GM18505 (cell line): Measurements from ENCODE around the gene CKM.

Experiments used
- ATAC-seq: cut with Tn5 transposase; IDR thresholded peaks from one replicate; pipeline ENCODE4 v1.9.1; 2021; ENCODE audit not compliant: unreplicated experiment
- POLR2A ChIP-seq: IDR thresholded peaks from 4 replicates; pipeline ENCODE4 v1.6.1; 2011; ENCODE audit warnings: borderline replicate concordance; ENCODE audit not compliant: insufficient read depth, insufficient read length; ENCODE audit errors: extremely low read depth

The CKM gene

GRCh38 chr19:45302416-45302815 lies 20.3 kb downstream of the CKM start:
- no peak for ATAC-seq
- no peak for TF ChIP-seq POLR2A

GRCh38 chr19:45299719-45300118 lies 23.0 kb downstream of the CKM start:
- no peak for TF ChIP-seq POLR2A
- ATAC-seq, result no peak

GRCh38 chr19:45298264-45298663 lies 24.4 kb downstream of the CKM start:
- ATAC-seq, result no peak
- TF ChIP-seq POLR2A, result no peak

GRCh38 chr19:45297674-45298073 lies 25.0 kb downstream of the CKM start:
- TF ChIP-seq POLR2A, result no peak
- no peak for ATAC-seq

- ATAC-seq, result no peak
- no peak for TF ChIP-seq POLR2A
Measured at GRCh38 chr19:45296355-45296754, 26.3 kb downstream of the CKM start.

GRCh38 chr19:45295873-45296272 lies 26.8 kb downstream of the CKM start:
- no peak for ATAC-seq
- no peak for TF ChIP-seq POLR2A

GRCh38 chr19:45294291-45295029 lies 28.2 kb downstream of the CKM start:
- no peak for ATAC-seq
- no peak for TF ChIP-seq POLR2A

GRCh38 chr19:45293682-45294081 lies 29.0 kb downstream of the CKM start:
- no peak for TF ChIP-seq POLR2A
- no peak for ATAC-seq

- TF ChIP-seq POLR2A, result no peak
- no peak for ATAC-seq
Measured at GRCh38 chr19:45291834-45292233, 30.8 kb downstream of the CKM start.

- TF ChIP-seq POLR2A, result no peak
- no peak for ATAC-seq
Measured at GRCh38 chr19:45290381-45290931, 32.2 kb downstream of the CKM start.

- TF ChIP-seq POLR2A, result no peak
- ATAC-seq, result no peak
Measured at GRCh38 chr19:45283443-45284033, 39.1 kb downstream of the CKM start.

GRCh38 chr19:45280471-45280961 lies 42.2 kb downstream of the CKM start:
- no peak for ATAC-seq
- no peak for TF ChIP-seq POLR2A

GRCh38 chr19:45279587-45280192 lies 43.0 kb downstream of the CKM start:
- no peak for ATAC-seq
- TF ChIP-seq POLR2A, result no peak

- no peak for TF ChIP-seq POLR2A
- ATAC-seq, result no peak
Measured at GRCh38 chr19:45278087-45278486, 44.6 kb downstream of the CKM start.

- ATAC-seq, result no peak
- TF ChIP-seq POLR2A, result no peak
Measured at GRCh38 chr19:45276284-45276687, 46.4 kb downstream of the CKM start.
